C1 segment of cervical spinal cord (tissue), 14 donors: ENCODE data around the gene CALML5.

Experiments
- DNase-seq, 14 donors: peaks; one replicate each; lab custom pipeline; 2025; lab: John Stamatoyannopoulos, UW

CALML5 gene

DNA sequence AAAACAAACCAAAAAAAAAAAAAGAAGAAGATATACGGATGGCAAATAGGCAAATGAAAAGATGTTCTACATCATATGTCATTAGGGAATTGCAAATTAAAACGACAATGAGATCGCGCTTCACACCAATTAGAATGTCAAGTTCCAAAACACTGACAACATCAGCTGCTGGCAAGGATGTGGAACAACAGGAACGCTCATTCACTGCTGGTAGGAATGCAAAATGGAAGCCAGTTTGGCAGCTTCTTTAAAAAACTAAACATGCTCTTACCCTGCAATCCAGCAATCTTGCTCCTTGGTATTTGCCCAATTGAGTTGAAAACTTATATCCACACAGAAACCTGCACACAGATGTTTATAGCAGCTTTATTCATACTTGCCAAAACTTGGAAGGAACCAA, 34.8 kb downstream of the CALML5 start:
- no peak for DNase-seq

DNA sequence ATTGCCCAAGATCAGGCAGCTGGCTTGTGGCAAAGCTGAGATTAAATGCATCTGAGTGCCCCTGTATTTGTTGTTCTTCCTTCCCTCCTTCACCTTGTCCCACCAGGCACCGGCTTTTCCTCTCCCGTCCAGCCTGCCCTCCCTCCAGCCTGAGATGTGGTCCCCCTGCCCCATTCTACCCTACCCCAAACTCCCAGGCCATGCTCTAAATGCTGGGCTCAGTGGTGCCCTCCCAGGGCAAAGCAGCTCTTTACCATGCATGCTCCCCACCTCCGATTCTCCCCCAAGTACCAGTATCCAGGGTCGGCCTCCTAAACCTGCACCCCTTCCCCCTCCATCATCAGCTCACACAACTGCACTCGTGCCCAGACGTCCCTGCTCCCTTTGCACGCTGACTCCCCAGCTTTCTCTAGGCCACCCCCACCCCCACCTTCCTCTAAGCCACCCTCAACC, 36.5 kb downstream of the CALML5 start:
- DNase-seq, result no peak

DNA sequence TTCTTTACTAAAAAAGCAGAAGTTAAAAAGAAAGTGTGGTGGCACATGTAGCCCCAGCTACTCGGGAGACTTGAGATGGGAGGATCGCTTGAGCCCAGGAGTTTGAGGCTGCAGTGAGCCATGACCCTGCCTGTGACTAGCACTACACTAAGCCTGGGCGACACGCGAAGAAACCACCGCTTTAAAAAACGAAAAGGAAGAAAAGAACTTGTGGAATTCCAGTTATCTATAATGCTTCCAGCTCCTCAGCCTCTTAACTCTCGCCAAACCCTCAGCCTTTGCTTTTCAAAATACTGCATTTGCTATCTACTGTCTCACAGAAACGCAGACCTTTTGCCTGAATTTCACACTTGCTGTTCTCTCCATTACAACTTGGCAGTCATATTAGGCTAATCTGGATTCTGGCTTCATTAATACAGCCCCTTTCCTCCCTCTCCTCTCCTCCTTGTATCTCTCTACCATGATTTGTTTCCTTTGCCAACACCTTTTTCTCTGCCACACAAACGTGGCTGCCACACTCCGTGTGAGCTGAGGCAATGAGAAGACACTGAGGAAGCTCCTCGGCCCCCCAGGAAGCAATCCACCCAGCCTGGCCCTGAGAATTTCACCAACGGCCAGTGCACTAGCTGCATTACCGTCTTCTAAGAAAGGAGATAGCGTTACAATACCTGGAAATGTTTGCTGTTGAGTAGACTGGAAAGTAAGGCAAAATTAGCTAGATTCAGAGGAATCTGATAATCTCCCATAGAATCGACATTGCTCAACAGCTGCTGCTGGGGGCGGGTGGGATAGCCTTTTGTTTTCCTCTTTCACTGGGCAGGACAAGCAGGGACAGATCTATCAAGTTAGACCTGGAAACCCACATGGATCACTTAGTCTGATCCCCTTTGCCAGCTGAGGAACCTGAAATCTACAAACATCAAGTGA, 37.2 kb downstream of the CALML5 start:
- DNase-seq, result no peak

DNA sequence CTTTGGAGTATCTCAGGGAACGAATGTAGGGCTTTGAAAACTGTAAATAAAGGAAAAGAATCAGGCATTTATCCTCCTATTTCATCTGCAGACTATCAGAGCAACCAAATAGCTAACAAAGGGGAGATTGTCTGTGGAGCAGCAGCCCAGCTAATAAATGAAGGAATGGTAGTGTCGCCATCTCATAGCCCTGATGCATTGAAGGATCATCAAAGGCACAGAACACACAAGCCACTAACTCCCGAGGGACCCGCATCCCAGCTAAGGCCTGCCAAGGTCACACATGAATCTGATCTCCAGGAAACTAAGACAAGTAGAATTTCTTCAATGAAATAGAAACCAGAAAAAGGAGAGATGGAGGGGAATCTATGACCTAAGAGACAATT, 38.2 kb downstream of the CALML5 start:
- no peak for DNase-seq

DNA sequence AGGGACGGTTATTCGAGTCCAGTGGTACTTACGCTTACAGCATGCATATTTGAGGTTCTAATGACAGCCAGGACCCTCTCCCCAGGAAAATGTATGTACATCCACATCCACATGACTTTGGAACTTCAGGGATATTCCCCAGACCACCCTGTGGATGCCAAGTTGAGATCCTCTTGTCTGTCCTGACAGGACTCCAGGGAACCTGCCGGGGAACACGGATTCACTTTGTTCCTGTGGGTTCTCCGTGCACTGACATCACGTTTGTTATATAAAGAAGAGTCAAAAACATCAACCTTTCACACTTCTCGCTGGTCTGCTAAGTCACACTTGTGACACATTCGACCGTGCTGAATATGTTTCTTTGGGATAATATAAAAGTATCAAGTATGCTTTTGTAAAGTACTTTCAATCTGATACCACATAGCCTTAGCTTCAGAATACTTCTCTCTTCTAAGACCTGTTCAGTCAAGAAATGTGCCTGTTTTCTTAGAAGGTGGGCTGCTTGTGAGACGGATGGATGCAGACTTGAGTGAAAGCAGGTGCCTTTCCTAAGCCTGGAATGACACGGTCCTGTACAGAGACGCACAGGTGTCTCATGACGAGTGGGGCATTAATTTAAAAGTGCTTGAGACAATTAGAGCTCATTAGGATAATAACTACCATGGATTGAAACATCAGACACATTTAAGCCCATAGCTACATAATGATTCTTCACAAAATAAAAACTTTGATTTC, 38.7 kb downstream of the CALML5 start:
- no peak for DNase-seq

DNA sequence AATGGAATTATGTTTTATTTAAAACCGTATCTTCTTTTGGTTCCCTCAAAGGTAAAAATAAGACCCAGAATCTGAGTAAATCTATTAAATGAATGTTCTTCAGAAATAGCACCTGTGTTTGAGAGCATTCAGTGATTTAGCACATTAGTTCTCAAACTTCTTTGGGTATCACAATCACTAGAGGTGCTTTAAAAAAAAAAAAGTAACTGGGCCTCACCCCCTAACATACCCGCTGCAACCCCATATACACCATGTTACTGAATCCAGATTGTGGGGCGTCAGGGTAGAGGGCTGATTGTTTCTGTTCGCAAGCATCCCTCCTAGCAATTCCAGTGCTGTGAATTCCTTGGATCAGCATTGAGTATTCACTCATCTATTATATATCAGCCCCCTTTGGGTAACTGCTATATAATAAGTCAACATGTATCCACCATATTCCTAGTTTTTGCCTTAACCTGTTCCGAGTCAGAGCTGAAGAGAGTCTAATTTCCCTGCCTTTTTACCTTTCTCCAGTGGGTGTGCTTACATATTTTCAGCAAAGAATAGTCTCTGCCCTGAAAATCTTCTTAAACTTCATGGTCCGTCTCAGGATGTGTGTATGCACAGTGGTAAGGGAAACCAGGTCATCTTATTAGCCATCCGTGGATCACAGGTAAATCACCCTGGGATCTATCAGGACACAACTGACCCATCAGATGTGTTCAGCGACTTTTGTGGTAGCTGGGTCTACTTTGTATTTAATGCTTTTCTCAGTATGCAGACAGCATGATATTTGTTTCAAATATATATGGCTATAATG, 40.2 kb downstream of the CALML5 start:
- DNase-seq, result no peak

DNA sequence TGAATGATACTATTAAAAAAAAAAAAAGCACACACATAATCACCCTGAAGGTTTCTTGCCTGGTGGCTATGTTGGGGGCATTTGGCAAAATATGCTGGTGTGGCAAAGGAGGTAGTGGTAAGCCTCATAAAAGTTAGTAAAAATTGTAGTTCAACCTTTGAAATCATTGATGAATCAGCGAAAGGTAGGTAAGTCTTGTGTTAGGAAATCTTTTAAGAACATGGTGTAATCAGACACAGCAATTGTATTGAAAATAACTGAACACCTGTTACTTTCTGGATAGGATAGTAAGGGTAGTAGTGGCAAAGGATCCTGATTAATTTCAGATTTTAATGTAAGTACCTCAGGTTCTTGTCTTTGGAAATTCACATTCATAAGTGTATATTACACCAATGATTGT, 40.9 kb downstream of the CALML5 start:
- no peak for DNase-seq

DNA sequence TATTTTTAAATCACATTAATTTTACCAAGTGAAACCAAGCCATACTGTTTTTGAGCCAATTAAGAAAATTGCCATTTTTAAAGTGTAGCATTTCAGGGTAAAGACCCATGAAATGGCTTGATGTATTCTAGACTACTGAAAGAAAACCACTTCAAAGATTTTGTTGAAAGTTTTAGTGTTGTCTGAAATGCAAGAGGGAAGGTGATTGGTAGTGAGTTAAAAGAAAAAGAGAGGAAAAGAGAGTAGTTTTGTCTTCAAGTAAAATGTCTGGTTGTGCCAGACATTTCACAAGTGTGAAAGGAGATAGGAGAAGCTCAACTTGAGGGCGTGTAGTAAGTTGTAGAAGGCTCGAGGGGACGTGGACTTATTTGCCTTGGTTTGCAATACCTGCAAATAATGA, 41.6 kb downstream of the CALML5 start:
- DNase-seq, result no peak

DNA sequence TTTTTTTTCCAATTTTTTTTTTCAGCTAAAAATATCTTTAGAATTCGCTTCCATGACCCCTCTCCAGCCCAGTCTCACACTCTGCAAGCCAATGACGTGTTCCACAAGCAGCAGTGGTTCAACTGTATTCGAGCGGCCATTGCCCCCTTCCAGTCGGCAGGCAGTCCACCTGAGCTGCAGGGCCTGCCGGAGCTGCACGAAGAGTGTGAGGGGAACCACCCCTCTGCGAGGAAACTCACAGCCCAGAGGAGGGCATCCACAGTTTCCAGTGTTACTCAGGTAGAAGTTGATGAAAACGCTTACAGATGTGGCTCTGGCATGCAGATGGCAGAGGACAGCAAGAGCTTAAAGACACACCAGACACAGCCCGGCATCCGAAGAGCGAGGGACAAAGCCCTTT, 42.8 kb downstream of the CALML5 start:
- DNase-seq, result no peak

DNA sequence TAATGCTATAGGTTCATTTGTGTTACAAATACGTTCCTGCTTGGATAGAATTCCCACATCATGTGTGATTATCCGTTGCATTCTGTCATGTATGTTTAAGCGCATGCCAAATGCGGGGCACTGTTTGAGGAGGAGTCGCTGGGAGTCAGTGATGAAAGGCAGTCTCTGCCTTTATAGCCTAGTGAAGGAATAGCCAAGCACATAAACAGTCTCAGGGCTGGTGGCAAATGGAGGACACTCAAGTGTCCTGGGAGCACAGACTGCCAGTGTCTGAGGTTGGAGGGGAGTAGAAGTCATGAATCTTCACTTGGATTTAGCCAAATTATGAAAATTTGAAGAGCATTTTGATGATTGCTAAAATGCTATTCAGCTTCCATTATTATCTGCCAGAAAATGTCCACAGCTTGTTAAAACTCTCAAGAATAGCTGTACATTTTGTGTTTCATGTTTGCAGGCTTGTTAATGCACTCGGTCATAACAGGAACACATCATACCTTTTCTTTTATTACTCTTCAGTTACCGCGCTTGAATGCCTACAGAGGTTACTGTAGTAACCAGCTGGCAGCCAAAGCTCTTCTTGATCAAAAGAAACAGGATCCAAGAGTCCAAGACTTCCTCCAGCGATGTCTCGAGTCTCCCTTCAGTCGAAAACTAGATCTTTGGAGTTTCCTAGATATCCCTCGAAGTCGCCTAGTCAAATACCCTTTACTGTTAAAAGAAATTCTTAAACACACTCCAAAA, 45.5 kb downstream of the CALML5 start:
- no peak for DNase-seq

DNA sequence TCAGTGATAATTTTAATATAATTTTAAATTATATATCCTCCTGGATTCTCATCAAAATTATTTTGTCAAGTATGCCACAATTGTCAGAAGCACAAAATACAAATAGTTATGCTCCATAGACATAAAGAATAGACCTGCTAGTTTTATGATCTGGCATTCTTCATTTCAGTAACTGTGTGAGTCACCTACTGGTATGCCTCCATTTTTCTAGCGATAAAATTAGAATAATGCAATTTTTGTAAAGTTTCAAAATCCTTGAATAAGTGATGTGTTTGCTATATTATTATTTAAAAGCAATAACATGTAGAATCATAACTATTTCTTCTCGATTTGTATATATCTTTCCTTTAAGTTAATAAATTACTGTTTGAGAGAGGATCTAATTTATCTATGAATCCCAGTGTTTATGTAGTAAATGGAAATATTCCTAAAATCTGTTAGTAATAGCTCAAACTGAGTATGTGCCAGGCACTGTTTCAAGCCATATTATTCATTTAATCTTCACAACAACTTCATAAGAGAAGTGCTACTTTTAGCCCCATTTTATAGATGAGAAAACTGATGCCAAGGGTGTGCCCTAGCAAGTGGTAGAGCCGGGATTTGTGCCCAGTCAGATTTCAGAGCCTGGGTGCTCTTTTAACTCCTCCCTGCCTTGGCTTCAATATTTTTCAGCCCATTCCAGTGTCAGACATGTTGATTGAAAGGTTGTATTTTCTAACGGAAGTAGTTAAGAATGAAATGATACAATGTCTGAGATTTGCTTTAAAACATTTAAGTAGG, 48.6 kb downstream of the CALML5 start:
- DNase-seq, result no peak

DNA sequence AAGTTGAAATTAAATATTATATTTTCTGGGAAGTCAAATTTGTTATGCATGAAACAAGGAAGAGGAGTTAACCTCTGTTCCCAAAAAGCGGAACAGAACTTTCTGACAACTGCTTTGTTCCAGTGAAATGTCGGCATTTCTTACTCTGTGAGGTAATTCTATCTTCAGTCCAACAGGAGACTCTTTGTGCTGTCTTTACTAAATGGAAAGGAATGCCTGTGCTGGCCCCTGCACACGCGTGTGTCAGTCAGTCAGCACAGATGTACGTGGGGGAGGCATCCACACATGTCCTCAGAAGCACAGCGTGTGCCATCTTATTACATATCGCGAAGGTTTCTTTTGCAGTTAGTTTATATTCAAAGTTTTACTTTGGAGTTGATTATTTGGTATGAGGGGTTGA, 49.5 kb downstream of the CALML5 start:
- DNase-seq, result no peak

DNA sequence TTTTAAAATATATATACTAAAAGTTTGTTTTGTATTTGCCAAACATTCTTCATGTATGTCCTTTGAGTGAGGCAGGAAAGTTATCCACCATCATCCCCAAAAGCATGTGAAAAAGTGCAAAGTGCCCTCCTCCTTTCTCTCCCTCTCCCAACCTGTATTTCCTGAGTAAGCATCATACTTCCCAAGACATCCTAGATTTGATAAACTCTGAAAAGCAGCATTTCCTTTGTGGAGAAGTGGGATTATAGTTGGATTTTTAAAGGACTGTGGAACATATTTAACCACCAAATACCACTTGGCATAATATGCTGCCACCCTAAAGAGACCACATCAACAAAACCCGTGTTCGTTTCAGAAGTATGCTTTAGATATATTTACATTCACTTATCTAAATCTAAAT, 50.1 kb downstream of the CALML5 start:
- DNase-seq, result no peak
